GM19463 (cell line): ENCODE measurements around the gene SLC6A18.

Experiments
- ATAC-seq: cut with Tn5 transposase; IDR thresholded peaks from one replicate; pipeline ENCODE4 v1.9.1; 2021; ENCODE audit warnings: mild to moderate bottlenecking, moderate library complexity; ENCODE audit not compliant: unreplicated experiment

SLC6A18 gene

GRCh38 chr5:1202026-1202797 is 23.0 kb upstream of the SLC6A18 start:
- ATAC-seq, result no peak

GRCh38 chr5:1202798-1203185 is 22.4 kb upstream of the SLC6A18 start:
- no peak for ATAC-seq

GRCh38 chr5:1203311-1203967 is 21.7 kb upstream of the SLC6A18 start:
- no peak for ATAC-seq

GRCh38 chr5:1203968-1204692 is 21.1 kb upstream of the SLC6A18 start:
- ATAC-seq, result no peak

GRCh38 chr5:1204693-1205242 is 20.4 kb upstream of the SLC6A18 start:
- ATAC-seq, result no peak

GRCh38 chr5:1205255-1206180 is 19.7 kb upstream of the SLC6A18 start:
- ATAC-seq, result no peak

GRCh38 chr5:1206521-1207412 is 18.4 kb upstream of the SLC6A18 start:
- ATAC-seq, result no peak

- ATAC-seq, result no peak
Observed at GRCh38 chr5:1207555-1207954, 17.6 kb upstream of the SLC6A18 start.

- ATAC-seq, result no peak
Observed at GRCh38 chr5:1208221-1208742, 16.9 kb upstream of the SLC6A18 start.

- ATAC-seq, result no peak
Observed at GRCh38 chr5:1208743-1209488, 16.3 kb upstream of the SLC6A18 start.

GRCh38 chr5:1209489-1209852 is 15.7 kb upstream of the SLC6A18 start:
- ATAC-seq, result no peak

- no peak for ATAC-seq
Observed at GRCh38 chr5:1209896-1210776, 15.0 kb upstream of the SLC6A18 start.

- ATAC-seq, result no peak
Observed at GRCh38 chr5:1210832-1211251, 14.3 kb upstream of the SLC6A18 start.

- no peak for ATAC-seq
Observed at GRCh38 chr5:1211701-1212100, 13.5 kb upstream of the SLC6A18 start.

- ATAC-seq, result no peak
Observed at GRCh38 chr5:1212271-1212670, 12.9 kb upstream of the SLC6A18 start.

- no peak for ATAC-seq
Observed at GRCh38 chr5:1212881-1213280, 12.3 kb upstream of the SLC6A18 start.

- ATAC-seq, result no peak
Observed at GRCh38 chr5:1213508-1214162, 11.5 kb upstream of the SLC6A18 start.
